ENCODE results near the gene GTF2H2C.
"Not testable (repeated sequence)": the region's sequence is repeated elsewhere in the genome, so short reads cannot be mapped to it uniquely, and the experiment has no call there.

GRCh38 chr5:69566172-69566571 lies 6.2 kb downstream of the GTF2H2C start:
- TF ChIP-seq USF2 (CRISPR knock-in tag; IDR thresholded peaks at IDR 0.05); CTCF (IDR thresholded peaks at IDR 0.05): not testable (repeated sequence)
